Breast epithelium (tissue), 3 donors: ENCODE measurements around the gene ANKRD44.

ENCODE experiments used
- POLR2AphosphoS5 ChIP-seq, 3 donors: sonication (generic); formaldehyde crosslinking; IDR thresholded peaks; one replicate each; pipeline ENCODE4 v1.6.1; 2017; ENCODE audit warnings: antibody characterized with exemption in 3 of 3
- TF ChIP-seq, protein P1 (sequence below), 3 donors: fragments of 450-650 bp; IDR thresholded peaks; one replicate each; pipeline ENCODE4 v1.5.1; 2016 to 2017; ENCODE audit warnings: antibody characterized with exemption in 3 of 3, mild to moderate bottlenecking in 3 of 3, moderate library complexity in 3 of 3

DNA sequence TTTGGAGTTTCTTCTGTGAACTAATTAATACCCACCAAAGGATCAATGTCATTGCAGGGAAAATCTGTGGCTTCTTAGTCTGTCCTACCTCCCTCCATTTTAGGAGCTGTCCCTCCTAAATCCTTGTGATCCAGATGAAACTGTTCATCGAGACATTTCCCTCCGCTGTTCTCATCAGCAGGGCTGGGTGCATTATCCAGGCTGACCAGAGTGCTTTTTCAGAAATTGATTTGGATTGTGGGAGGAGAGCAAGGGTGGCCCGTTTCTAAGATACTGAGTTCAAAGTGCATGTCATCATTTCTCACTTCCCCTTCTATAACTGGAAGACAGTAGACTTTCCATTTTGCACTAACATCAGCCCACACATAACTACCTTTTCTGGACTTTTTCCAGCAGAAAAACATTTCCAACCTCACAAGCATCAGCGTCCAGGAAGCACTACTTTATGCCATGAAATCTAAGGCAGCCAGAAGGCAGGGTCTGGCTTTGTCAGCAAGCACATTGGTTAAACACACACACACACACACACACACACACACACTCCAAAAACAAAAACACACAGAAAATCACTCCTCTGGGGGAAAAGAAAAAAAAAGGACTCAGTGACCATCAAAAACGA is 94.1 kb downstream of the ANKRD44 start:
- TF ChIP-seq, protein P1, sequence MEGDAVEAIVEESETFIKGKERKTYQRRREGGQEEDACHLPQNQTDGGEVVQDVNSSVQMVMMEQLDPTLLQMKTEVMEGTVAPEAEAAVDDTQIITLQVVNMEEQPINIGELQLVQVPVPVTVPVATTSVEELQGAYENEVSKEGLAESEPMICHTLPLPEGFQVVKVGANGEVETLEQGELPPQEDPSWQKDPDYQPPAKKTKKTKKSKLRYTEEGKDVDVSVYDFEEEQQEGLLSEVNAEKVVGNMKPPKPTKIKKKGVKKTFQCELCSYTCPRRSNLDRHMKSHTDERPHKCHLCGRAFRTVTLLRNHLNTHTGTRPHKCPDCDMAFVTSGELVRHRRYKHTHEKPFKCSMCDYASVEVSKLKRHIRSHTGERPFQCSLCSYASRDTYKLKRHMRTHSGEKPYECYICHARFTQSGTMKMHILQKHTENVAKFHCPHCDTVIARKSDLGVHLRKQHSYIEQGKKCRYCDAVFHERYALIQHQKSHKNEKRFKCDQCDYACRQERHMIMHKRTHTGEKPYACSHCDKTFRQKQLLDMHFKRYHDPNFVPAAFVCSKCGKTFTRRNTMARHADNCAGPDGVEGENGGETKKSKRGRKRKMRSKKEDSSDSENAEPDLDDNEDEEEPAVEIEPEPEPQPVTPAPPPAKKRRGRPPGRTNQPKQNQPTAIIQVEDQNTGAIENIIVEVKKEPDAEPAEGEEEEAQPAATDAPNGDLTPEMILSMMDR (IDR thresholded peaks at IDR 0.05): no peak
- no peak for TF ChIP-seq POLR2AphosphoS5 (IDR thresholded peaks at IDR 0.05)
